Activated CD4-positive, alpha-beta T cell treated with anti-CD3 and anti-CD28 coated beads, Interleukin-2, amount 50 U/mL, for 16 hours (primary cell): ENCODE results near the gene RWDD2A.

ENCODE experiments used
- DNase-seq: peaks from one replicate; pipeline ENCODE4 v3.0.0-alpha.2; 2020

The RWDD2A gene

GRCh38 chr6:83199173-83199862 is 6.2 kb downstream of the RWDD2A start:
- no peak for DNase-seq

- DNase-seq: no peak
Observed at GRCh38 chr6:83199863-83200225, 6.7 kb downstream of the RWDD2A start.

GRCh38 chr6:83202031-83202430 is 8.9 kb downstream of the RWDD2A start:
- no peak for DNase-seq

GRCh38 chr6:83215131-83216047 is 22.2 kb downstream of the RWDD2A start:
- DNase-seq: peak; percentile 64

- DNase-seq: no peak
Observed at GRCh38 chr6:83216806-83217205, 23.6 kb downstream of the RWDD2A start.

- DNase-seq: no peak
Observed at GRCh38 chr6:83218646-83219045, 25.5 kb downstream of the RWDD2A start.

- no peak for DNase-seq
Observed at GRCh38 chr6:83220121-83220520, 27.0 kb downstream of the RWDD2A start.

GRCh38 chr6:83221276-83221675 is 28.1 kb downstream of the RWDD2A start:
- no peak for DNase-seq

- peak; percentile 32 for DNase-seq
Observed at GRCh38 chr6:83221889-83222479, 28.8 kb downstream of the RWDD2A start.

GRCh38 chr6:83226517-83226916 is 33.4 kb downstream of the RWDD2A start:
- DNase-seq: no peak

GRCh38 chr6:83231146-83231545 is 38.0 kb downstream of the RWDD2A start:
- DNase-seq: no peak

- no peak for DNase-seq
Observed at GRCh38 chr6:83247471-83247870, 54.3 kb downstream of the RWDD2A start.
